ENCODE data around the gene CISD3.
"Not testable (repeated sequence)": the region's sequence is repeated elsewhere in the genome, so short reads cannot be mapped to it uniquely, and the experiment has no call there.

CISD3 gene

DNA sequence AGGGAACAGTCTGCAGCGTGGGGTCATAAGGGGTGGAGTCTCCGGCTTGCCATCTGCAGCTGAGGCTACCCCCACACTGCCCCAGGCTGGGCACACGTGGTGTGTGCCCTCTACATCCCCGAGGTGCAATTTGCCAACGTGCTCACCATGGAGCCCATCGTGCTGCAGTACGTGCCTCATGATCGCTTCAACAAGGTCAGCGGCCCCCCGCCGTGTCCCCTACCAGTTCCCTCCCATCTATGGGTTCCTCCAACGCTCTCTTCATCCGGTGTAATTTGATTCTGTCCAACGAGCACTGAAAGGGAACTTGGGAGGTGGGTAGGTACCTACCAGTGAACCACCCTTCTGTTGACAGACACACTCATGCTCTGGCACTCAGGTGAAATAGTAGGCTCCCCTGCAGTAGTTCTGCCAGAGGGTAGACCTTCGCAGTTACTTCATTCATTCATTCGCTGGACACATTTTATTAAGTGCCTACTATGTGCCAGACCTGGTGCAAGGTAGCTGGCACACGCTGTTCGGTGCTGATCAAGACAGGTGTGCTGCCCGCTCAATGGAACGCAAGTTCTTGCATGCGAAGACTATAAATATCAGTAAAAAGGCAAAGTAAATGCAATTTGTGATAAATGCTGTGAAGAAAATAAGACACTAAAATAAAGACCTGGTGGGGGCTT is 22.3 kb upstream of the CISD3 start:
- no peak for DNase-seq (ENCODE audit: low read depth in 3 of 3)

DNA sequence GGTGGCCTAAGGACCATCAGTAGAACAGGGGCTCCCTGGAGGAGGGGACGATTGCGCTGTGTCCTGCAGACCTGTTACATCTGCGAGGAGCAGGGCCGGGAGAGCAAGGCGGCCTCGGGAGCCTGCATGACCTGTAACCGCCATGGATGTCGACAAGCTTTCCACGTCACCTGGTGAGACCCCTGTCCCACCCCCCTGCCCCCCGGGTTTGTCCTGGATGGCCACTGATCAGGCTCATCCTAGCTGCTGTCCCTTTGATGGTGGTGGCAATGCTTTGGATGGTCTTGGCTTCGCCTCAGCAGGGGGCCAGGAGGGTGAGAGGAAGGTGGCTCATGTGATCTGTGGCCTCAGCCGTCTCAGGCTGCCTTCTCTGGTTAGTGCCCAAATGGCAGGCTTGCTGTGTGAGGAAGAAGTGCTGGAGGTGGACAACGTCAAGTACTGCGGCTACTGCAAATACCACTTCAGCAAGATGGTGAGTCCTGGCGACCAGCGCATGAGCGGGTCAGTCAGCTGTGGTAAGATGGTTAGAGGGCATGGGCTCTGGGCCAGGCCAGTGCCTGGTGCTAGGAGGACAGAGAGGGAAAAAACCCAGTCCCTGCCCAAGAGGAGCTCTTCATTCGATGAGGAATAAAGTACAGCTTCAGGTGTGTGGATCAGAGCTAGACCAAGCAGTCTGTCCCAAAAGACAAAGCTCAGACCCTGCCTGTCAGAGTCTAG is 20.9 kb upstream of the CISD3 start:
- no peak for DNase-seq (ENCODE audit: low read depth in 3 of 3)

DNA sequence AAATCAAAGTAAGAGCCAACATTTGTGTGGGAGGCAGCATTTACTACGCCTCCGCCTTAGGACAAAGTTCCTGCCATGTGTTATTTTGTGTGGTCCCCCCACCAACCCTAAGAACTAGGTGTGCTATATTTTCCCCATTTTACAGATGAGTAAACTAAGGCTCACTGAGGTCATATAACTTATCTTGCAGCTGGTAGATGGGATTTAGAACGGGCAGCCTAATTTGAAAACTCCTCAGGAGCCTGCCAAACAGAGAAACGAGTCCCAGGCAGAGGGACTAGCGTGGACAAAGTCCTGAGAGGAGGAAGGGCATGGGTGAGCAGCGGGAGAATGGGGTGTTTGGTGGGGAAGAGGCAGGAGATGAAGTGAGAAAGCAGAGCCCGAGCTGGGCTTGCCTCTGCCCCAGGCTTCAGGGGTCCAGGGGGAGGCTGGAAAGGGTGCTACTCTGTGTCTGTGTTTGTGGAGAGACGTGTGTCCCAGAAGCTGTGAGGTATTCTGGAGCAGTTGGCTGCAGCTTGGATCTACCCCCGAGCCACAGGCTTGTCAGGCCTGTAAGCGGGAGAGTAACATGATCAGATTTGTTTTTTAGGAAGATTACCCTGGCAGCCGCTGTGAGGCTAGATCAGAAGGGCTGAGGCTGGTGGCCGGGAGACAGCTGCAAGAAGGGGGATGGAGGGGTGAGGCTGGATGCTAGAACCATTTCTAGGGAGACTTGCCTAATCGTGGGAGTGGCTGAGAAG is 20.1 kb upstream of the CISD3 start:
- no peak for DNase-seq (ENCODE audit: low read depth in 3 of 3)

DNA sequence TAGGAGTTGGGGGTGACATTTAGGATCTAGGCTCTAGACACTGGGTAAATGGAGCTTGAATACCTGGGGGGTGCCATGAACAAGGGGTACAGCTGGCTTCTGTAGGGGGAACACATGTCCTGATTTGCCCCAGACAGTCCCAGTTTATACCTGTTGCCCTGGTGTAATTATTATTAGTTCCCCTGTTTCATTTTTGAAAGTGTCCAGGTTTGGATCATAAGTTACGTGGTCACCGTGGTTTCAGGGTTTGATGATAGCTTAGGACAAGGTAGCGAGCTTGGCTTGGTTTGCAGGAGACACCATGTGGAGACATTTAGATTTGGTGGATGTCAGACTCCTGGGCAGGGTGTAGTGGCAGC is 19.6 kb upstream of the CISD3 start:
- no peak for DNase-seq (ENCODE audit: low read depth in 3 of 3)

DNA sequence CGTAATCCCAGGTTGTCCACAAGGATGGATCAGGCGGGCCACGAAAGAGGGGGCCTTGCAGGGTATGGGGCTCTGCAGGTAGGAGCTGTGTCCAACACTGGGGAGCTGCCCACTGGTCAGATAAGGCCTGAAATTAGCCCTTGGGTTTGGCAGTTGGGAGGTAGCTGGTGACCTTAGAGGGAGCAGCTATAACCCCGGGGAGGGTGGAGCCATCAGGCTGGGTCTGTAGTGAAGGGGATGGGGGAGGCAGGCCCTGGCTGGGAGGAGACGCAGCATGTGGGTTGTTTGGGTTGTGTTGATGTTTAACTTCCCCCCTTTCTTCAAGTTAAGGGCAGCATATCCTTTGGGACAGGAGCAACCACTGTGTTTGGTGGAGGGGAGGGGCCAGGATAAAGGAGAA is 19.2 kb upstream of the CISD3 start:
- no peak for DNase-seq (ENCODE audit: low read depth in 3 of 3)

DNA sequence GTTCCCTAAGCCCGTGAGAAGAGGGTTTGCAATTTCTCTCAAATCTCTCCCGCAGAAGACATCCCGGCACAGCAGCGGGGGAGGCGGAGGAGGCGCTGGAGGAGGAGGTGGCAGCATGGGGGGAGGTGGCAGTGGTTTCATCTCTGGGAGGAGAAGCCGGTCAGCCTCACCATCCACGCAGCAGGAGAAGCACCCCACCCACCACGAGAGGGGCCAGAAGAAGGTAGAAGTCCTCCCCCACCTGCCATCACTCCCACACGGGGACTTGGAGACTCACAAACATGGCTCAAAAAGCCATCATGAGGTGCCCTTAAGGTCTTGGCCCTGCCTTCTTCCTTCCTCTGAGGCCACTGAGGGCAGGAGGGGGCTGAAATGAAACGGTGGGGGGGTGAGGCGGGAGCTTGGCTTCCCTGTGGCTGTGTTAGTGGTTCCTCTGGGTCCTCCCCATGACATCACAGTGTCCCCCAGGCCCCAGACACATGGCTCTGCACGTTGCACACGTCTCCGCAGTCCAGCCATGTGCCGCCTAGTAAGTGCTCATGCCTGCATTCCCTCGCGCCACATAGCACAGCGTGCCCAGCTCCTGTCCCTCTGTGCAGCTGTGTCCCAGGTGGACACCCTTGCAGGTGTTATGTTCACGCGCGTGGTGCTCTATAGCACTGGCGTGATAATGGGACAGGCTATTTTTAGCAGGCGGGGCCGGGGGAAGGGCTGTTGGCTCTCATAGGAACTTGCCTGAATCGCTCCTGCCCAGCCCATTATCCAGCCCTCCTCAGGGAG is 18.2 kb upstream of the CISD3 start:
- no peak for DNase-seq (ENCODE audit: low read depth in 3 of 3)

DNA sequence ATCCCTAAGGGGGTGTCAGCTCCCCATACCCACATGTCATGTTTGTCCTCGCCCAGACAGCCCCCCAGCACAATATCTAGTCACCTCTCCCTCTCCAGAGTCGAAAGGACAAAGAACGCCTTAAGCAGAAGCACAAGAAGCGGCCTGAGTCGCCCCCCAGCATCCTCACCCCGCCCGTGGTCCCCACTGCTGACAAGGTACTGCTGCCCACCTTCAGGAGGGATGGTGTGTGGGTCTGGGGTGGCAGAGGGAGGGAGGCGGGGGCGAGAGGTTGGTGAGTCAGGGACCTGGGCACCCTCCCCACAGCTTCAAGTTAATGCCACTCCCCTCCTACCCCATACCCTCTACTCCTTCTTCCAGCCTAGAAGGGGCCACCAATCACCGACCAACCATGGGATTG is 17.5 kb upstream of the CISD3 start:
- no peak for DNase-seq (ENCODE audit: low read depth in 3 of 3)

DNA sequence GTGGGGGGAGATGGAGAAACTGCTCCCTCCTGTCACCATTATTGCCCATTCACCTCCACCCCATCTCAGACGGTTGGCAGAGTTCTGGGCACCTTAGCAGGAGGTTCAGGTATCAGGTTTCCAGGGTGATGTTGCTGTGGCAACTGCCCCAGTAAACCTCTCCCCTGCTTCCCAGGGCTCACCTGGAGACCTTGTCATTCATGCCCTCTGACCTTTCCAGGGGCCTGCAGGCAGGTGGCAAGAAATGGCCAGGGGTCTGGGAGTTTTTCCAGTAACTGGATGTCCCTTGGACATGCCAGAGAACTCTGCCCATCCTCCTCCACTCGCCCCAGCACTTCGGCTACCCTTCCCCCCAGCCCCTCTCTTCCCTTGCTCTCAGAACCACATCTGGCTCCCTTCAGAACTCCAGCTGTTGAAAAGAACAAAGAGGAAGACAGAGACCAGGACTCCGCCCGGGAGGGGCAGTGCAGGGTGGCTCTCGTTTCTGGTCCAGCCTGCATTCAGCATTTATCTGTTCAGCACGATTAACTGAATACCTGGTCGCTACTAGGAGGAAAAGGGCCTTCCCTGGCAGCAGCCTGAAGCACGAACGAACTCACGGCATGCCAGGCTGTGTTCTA is 16.6 kb upstream of the CISD3 start:
- DNase-seq (ENCODE audit: low read depth in 3 of 3), result no peak

DNA sequence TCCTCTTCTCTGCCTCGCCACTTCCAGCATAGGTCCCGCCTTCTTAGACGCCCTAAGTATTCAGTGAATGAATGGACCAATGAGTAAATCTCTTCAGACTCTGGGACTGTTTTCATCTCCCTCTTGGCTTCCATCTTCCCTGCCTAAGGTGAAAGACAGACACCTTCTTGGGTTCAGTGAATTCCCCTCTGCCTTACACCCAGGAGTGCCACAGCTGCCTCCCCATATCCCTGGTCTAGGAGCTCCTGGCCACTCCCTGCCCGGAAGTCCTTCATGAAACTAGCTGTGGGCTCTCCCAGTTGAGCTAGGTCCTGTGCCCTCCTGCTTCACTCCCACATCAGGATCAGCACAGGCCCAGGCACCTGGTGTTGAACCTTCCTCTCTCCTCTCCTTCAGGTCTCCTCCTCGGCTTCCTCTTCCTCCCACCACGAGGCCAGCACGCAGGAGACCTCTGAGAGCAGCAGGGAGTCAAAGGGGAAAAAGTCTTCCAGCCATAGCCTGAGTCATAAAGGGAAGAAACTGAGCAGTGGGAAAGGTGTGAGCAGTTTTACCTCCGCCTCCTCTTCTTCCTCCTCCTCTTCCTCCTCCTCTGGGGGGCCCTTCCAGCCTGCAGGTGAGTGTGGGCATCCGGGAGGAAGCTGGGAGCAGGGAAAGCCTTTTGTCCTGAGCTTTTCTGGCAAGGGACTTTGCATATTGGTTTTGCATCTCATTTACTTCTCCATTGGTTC is 14.8 kb upstream of the CISD3 start:
- DNase-seq (ENCODE audit: low read depth in 3 of 3), result no peak

DNA sequence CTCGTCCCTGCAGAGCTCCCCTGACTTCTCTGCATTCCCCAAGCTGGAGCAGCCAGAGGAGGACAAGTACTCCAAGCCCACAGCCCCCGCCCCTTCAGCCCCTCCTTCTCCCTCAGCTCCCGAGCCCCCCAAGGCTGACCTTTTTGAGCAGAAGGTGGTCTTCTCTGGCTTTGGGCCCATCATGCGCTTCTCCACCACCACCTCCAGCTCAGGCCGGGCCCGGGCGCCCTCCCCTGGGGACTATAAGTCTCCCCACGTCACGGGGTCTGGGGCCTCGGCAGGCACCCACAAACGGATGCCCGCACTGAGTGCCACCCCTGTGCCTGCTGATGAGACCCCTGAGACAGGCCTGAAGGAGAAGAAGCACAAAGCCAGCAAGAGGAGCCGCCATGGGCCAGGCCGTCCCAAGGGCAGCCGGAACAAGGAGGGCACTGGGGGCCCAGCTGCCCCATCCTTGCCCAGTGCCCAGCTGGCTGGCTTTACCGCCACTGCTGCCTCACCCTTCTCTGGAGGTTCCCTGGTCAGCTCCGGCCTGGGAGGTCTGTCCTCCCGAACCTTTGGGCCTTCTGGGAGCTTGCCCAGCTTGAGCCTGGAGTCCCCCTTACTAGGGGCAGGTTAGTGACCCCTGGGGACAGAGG is 13.7 kb upstream of the CISD3 start:
- DNase-seq (ENCODE audit: low read depth in 3 of 3), result no peak

DNA sequence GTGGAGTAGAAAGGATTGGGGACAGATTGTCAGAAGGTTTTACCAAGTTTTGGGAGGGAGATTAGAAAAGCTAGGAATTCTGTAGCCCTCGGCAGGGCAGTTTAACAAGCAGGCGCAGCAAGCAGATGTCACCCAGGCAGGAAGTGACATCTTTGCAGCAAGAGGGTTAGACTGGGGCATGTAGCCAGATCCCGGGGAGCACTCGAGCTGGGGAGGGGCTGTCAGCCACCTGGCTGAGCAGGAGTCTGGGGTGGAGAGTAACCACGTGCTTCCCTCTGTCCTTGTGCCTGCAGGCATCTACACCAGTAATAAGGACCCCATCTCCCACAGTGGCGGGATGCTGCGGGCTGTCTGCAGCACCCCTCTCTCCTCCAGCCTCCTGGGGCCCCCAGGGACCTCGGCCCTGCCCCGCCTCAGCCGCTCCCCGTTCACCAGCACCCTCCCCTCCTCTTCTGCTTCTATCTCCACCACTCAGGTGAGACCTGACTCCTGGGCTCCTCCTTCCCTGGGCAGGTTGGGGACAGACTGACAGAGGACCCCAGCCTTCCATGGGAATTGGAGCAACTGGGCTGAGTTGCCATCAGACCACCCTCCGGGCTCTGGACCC is 12.9 kb upstream of the CISD3 start:
- DNase-seq (ENCODE audit: low read depth in 3 of 3), result no peak

DNA sequence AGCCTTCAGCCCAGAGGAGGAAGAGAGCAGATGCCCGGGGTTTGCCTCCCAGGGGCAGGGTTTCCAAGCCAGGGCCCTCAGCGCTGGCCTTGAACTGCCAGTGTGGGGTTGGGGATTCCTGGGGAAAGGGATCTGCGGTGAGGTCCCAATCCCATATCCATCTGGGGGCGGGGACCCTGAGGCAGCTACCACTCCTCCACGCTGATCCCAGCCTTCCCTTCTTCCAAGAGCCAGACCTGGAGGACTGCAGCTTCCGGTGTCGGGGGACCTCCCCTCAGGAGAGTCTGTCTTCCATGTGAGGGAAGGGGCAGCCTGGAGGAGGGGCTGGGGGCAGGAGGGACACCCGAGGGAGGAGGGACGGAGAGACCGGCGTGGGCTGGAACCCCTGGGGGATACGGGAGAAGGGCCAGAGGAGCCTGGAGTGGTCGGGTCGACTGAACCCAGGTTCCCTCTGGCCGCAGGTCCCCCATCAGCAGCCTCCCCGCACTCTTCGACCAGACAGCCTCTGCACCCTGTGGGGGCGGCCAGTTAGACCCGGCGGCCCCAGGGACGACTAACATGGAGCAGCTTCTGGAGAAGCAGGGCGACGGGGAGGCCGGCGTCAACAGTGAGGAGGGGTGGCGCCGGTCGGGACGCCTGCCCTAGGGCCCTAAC is 10.7 kb upstream of the CISD3 start:
- DNase-seq (ENCODE audit: low read depth in 3 of 3), result no peak

DNA sequence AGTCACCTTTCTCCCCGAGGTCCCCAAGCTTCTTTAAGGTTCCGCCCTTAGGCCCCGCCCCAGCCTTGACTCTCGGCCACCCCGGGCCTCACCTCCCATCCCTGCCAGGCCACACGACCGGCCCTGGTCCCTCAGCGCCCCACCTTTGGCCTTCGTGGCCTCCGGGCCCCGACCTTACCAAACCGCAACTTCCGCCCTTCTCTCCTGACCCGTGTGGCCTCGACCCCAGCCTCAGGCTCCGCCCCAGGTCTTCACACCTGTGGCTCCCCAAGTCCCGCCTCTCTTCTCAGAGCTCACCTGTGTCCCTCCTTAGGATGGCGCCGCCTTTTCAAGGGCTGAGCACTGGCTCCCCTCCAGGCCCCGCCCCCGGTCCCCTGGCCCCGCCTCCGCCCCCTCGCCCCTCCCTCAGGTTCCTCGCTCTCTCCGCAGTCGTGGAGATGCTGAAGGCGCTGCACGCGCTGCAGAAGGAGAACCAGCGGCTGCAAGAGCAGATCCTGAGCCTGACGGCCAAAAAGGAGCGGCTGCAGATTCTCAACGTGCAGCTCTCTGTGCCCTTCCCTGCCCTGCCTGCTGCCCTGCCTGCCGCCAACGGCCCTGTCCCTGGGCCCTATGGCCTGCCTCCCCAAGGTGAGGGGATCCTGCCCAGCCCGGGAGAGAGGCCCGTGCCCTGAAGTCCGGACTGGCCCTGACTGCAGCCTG is 10.0 kb upstream of the CISD3 start:
- no peak for DNase-seq (ENCODE audit: low read depth in 3 of 3)

DNA sequence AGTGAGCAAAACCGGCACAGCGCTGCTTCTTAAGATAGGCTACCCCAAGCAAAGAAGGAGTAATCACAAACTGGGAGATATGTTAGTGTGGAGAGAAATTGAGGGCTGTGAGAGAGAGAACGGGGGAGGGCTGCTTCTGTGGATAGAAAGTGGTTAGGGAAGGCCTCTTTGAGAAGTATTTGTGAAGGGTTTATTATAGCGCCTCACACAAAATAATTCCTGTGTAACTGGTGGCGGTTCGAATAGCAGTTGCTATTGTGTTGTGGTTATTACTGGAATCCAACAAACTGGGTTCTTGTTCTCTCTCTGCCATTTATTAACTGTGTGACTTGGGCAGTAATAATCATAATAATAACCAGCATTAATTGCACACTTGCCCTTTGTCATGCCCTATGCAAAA is 9.2 kb upstream of the CISD3 start:
- no peak for DNase-seq (ENCODE audit: low read depth in 3 of 3)

DNA sequence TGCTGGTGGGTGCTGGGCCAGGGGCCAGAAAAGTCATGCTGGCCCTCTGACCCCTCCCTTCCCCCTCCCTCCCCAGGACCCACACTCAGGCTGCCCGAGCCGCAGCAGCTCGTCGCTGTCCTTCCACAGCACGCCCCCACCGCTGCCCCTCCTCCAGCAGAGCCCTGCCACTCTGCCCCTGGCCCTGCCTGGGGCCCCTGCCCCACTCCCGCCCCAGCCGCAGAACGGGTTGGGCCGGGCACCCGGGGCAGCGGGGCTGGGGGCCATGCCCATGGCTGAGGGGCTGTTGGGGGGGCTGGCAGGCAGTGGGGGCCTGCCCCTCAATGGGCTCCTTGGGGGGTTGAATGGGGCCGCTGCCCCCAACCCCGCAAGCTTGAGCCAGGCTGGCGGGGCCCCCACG is 8.3 kb upstream of the CISD3 start:
- DNase-seq (ENCODE audit: low read depth in 3 of 3), result no peak

DNA sequence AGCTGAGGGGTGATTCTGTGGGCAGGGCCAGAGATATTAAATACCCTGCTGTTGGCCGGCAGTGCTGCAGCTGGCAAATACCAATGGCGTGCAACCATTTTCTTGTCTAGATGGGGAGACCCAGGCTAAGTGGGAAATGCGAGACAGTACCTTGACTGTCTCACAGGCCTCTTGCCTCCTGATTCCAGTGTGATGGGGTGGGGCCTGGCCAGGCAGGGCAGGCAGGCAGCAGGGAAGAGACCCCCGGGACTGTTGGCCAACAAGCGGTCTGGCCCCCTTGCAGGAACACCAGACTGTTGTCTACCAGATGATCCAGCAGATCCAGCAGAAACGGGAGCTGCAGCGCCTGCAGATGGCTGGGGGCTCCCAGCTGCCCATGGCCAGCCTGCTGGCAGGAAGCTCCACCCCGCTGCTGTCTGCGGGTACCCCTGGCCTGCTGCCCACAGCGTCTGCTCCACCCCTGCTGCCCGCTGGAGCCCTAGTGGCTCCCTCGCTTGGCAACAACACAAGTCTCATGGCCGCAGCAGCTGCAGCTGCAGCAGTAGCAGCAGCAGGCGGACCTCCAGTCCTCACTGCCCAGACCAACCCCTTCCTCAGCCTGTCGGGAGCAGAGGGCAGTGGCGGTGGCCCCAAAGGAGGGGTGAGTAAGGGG is 5.7 kb upstream of the CISD3 start:
- DNase-seq (ENCODE audit: low read depth in 3 of 3), result no peak

DNA sequence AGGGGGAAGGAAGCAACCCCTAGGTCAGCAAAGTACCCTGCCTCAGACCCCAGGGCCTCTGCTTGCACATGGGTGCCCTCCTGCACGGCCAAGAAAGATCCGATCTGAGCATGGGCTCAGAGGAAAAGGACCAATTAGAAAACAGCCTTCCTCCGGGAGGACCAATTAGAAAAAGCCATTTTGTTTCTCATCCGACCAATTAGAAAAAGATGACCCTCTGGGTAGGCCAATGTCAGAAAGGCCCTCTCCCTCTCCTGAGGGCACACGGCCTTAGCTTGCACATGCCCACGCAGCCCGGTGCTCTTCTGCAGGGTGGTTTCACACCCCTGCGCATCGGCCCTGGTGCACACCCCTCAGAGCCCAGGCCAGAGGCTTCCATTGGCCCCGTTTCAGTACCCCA is 5.1 kb upstream of the CISD3 start:
- no peak for DNase-seq (ENCODE audit: low read depth in 3 of 3)

DNA sequence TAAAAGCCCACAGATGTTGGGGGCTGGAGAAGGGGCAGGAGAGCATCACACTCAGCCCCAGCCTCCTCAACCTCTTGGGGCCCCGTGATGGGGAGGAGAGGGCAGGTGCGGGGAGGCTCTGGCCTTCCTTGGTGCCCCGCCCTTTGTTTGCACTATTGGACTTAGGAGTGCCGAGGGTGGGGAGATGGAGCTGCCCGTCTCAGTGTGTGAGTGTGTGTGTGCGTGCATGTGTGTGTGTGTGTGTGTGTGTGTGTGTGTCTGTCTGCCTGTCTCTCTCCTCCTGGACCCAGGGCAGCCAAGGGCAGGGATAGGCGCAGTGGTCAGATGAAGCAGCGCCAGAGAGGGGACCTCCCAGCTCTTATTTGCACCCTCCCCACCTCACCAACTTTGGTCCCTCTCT is 4.0 kb upstream of the CISD3 start:
- DNase-seq (ENCODE audit: low read depth in 3 of 3), result not testable (repeated sequence)

DNA sequence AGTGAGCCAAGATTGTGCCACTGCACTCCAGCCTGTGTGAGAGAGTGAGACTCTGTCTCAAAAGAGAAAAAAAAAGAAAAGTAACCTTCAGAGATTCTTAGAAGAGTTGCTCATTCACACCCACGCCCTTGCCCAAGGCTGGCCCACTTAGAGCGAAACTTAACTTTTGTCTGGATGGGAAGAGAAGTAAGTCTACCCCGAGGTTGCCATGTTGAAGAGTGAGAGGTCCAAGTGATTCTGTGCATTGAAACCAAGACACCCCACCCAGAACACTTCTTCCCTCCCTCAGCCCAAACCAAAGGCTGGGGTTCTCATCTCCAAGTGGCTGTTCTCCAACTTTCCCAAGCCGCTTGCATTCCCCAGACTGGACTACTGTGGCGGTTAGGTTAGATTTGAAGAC is 2.4 kb upstream of the CISD3 start:
- peak; percentile 70 to 83 (median 78) for DNase-seq (ENCODE audit: low read depth in 3 of 3)

Measured in stimulated activated CD4-positive, alpha-beta T cell treated with anti-CD3 and anti-CD28 coated beads, TNF-alpha, amount 100 ng/mL, for 48 hours (primary cell).